Measurements from ENCODE around the gene ACVR1C.
A peak's percentile ranks its signal among the peaks of the same experiment; 100 is the strongest.

ACVR1C gene

GRCh38 chr2:157488877-157489276, 139.8 kb downstream of the ACVR1C start:
- Mint-ChIP-seq H3K27ac (no peak overlapping the region), H3K9me3 (no peaks in the 10 kb centered on the region), H3K4me1 (peaks cover 47% of the 10 kb centered on the region), H3K4me3 (no peak overlapping the region), H3K36me3 (no peaks in the 10 kb centered on the region)
- no peak for ATAC-seq
- no peak for DNase-seq (ENCODE audit: low spot score in 2 of 2)

GRCh38 chr2:157487747-157488146, 140.9 kb downstream of the ACVR1C start:
- H3K27ac Mint-ChIP-seq, result no peak overlapping the region
- no peaks in the 10 kb centered on the region for H3K36me3 Mint-ChIP-seq
- no peak for DNase-seq (ENCODE audit: low spot score in 2 of 2)
- H3K4me3 Mint-ChIP-seq, result no peak overlapping the region
- ATAC-seq, result no peak
- no peaks in the 10 kb centered on the region for H3K9me3 Mint-ChIP-seq
- H3K4me1 Mint-ChIP-seq, result peaks cover 36% of the 10 kb centered on the region

- Mint-ChIP-seq H3K27ac (peak overlapping the region; percentile 1), H3K36me3 (no peaks in the 10 kb centered on the region), H3K4me3 (no peak overlapping the region), H3K4me1 (peaks cover 35% of the 10 kb centered on the region), H3K9me3 (no peaks in the 10 kb centered on the region)
- ATAC-seq (no peak), DNase-seq (ENCODE audit: low spot score in 2 of 2) (no peak)
Measured at GRCh38 chr2:157487271-157487610, 141.4 kb downstream of the ACVR1C start.

GRCh38 chr2:157486596-157487270, 141.9 kb downstream of the ACVR1C start:
- peak overlapping the region; percentile 1 for H3K27ac Mint-ChIP-seq
- no peaks in the 10 kb centered on the region for H3K9me3 Mint-ChIP-seq
- ATAC-seq (no peak), DNase-seq (ENCODE audit: low spot score in 2 of 2) (no peak)
- H3K36me3 Mint-ChIP-seq, result no peaks in the 10 kb centered on the region
- H3K4me1 Mint-ChIP-seq, result peaks cover 37% of the 10 kb centered on the region
- no peak overlapping the region for H3K4me3 Mint-ChIP-seq

GRCh38 chr2:157480182-157480961, 148.3 kb downstream of the ACVR1C start:
- H3K4me3 Mint-ChIP-seq, result peak overlapping the region; percentile 63
- H3K9me3 Mint-ChIP-seq, result no peaks in the 10 kb centered on the region
- DNase-seq (ENCODE audit: low spot score in 2 of 2), result peak; percentile 31 to 81
- H3K27ac Mint-ChIP-seq, result peak overlapping the region; percentile 98
- peaks cover 73% of the 10 kb centered on the region for H3K4me1 Mint-ChIP-seq
- peaks cover 13% of the 10 kb centered on the region for H3K36me3 Mint-ChIP-seq
- ATAC-seq, result peak; percentile 87

- ATAC-seq, result no peak
- no peak for DNase-seq (ENCODE audit: low spot score in 2 of 2)
- peak overlapping the region; percentile 98 for H3K27ac Mint-ChIP-seq
- peaks cover 13% of the 10 kb centered on the region for H3K36me3 Mint-ChIP-seq
- H3K4me1 Mint-ChIP-seq, result peaks cover 73% of the 10 kb centered on the region
- no peaks in the 10 kb centered on the region for H3K9me3 Mint-ChIP-seq
- peak overlapping the region; percentile 63 for H3K4me3 Mint-ChIP-seq
Measured at GRCh38 chr2:157479081-157480027, 149.3 kb downstream of the ACVR1C start.

GRCh38 chr2:157477919-157478318, 150.7 kb downstream of the ACVR1C start:
- DNase-seq (ENCODE audit: low spot score in 2 of 2) (no peak), ATAC-seq (no peak)
- Mint-ChIP-seq H3K4me1 (peaks cover 87% of the 10 kb centered on the region), H3K4me3 (peak overlapping the region; percentile 63), H3K9me3 (no peaks in the 10 kb centered on the region), H3K27ac (peak overlapping the region; percentile 98), H3K36me3 (peaks cover 13% of the 10 kb centered on the region)

GRCh38 chr2:157476953-157477709, 151.5 kb downstream of the ACVR1C start:
- no peaks in the 10 kb centered on the region for H3K9me3 Mint-ChIP-seq
- peak overlapping the region; percentile 98 for H3K27ac Mint-ChIP-seq
- no peak for DNase-seq (ENCODE audit: low spot score in 2 of 2)
- peaks cover 85% of the 10 kb centered on the region for H3K4me1 Mint-ChIP-seq
- H3K4me3 Mint-ChIP-seq, result peak overlapping the region; percentile 63
- H3K36me3 Mint-ChIP-seq, result peaks cover 13% of the 10 kb centered on the region
- peak; percentile 82 for ATAC-seq

All from stimulated activated effector memory CD8-positive, alpha-beta T cell treated with anti-CD3 and anti-CD28 coated beads, Interleukin-12 subunit alpha, Interleukin-12 subunit beta, amount 100 ng/mL, for 72 hours (primary cell).